Esophagus mucosa (tissue), 1 donor: ENCODE measurements around the gene JARID2. TPM values are rescaled to one million over a fixed set of nuclear protein-coding genes. Genes with fewer than 3 reads are reported as not detected.
"Not testable (repeated sequence)": the region's sequence is repeated elsewhere in the genome, so short reads cannot be mapped to it uniquely, and the experiment has no call there.

Experiments used
- ATAC-seq: fragments of 200-7000 bp; cut with Tn5 transposase; one replicate; pipeline ENCODE4 v1.9.1; 2020
- total RNA-seq: library from RNA; stranded (reverse); gene quantifications from one replicate; pipeline ENCODE4 v1.2.4, GENCODE V29; 2023
- donor health status: DM: yes; HTN: yes; CAD: no.

Gene JARID2
- total RNA-seq, 1 donor from 2014 or later: 22.1 TPM

GRCh38 chr6:15313367-15313766 lies 67.5 kb downstream of the JARID2 start:
- peak; percentile 22 for ATAC-seq

GRCh38 chr6:15316754-15317153 lies 70.9 kb downstream of the JARID2 start:
- ATAC-seq: no peak

GRCh38 chr6:15317251-15317650 lies 71.4 kb downstream of the JARID2 start:
- ATAC-seq: no peak

GRCh38 chr6:15317934-15318902 lies 72.3 kb downstream of the JARID2 start:
- no peak for ATAC-seq

- no peak for ATAC-seq
Measured at GRCh38 chr6:15319677-15320076, 73.8 kb downstream of the JARID2 start.

- ATAC-seq: no peak
Measured at GRCh38 chr6:15320693-15321092, 74.8 kb downstream of the JARID2 start.

GRCh38 chr6:15322184-15322583 lies 76.3 kb downstream of the JARID2 start:
- no peak for ATAC-seq

GRCh38 chr6:15322781-15323536 lies 77.1 kb downstream of the JARID2 start:
- ATAC-seq: peak; percentile 96

GRCh38 chr6:15323611-15324010 lies 77.7 kb downstream of the JARID2 start:
- not testable (repeated sequence) for ATAC-seq

GRCh38 chr6:15324427-15324985 lies 78.6 kb downstream of the JARID2 start:
- no peak for ATAC-seq

- no peak for ATAC-seq
Measured at GRCh38 chr6:15325540-15325955, 79.7 kb downstream of the JARID2 start.

GRCh38 chr6:15326067-15326614 lies 80.3 kb downstream of the JARID2 start:
- no peak for ATAC-seq

GRCh38 chr6:15327271-15327670 lies 81.4 kb downstream of the JARID2 start:
- peak; percentile 19 for ATAC-seq

- peak; percentile 40 for ATAC-seq
Measured at GRCh38 chr6:15329197-15329671, 83.4 kb downstream of the JARID2 start.

- no peak for ATAC-seq
Measured at GRCh38 chr6:15330174-15330944, 84.5 kb downstream of the JARID2 start.

GRCh38 chr6:15331143-15331542 lies 85.3 kb downstream of the JARID2 start:
- ATAC-seq: peak; percentile 67

- no peak for ATAC-seq
Measured at GRCh38 chr6:15331629-15332251, 85.9 kb downstream of the JARID2 start.

- no peak for ATAC-seq
Measured at GRCh38 chr6:15332446-15332845, 86.6 kb downstream of the JARID2 start.

GRCh38 chr6:15335385-15335784 lies 89.5 kb downstream of the JARID2 start:
- no peak for ATAC-seq

- ATAC-seq: no peak
Measured at GRCh38 chr6:15335916-15336315, 90.0 kb downstream of the JARID2 start.

GRCh38 chr6:15336900-15337560 lies 91.2 kb downstream of the JARID2 start:
- no peak for ATAC-seq
